Posterior cingulate gyrus (tissue), 11 donors: ENCODE results near the gene OSBPL6.
"Not testable (repeated sequence)": the region's sequence is repeated elsewhere in the genome, so short reads cannot be mapped to it uniquely, and the experiment has no call there.

Source experiments
- DNase-seq, 10 donors: peaks; one replicate each; pipeline versions ENCODE4 v3.0.0 to v3.0.0-alpha.2; 2020 to 2021; ENCODE audit warnings: mixed read lengths in 3 of 10
- intact Hi-C: fragments of 100-400 bp; cut with DNase I; formaldehyde crosslinking; loops from one replicate; pipeline ENCODE4 v1.15.1; 2023

OSBPL6 gene

DNA sequence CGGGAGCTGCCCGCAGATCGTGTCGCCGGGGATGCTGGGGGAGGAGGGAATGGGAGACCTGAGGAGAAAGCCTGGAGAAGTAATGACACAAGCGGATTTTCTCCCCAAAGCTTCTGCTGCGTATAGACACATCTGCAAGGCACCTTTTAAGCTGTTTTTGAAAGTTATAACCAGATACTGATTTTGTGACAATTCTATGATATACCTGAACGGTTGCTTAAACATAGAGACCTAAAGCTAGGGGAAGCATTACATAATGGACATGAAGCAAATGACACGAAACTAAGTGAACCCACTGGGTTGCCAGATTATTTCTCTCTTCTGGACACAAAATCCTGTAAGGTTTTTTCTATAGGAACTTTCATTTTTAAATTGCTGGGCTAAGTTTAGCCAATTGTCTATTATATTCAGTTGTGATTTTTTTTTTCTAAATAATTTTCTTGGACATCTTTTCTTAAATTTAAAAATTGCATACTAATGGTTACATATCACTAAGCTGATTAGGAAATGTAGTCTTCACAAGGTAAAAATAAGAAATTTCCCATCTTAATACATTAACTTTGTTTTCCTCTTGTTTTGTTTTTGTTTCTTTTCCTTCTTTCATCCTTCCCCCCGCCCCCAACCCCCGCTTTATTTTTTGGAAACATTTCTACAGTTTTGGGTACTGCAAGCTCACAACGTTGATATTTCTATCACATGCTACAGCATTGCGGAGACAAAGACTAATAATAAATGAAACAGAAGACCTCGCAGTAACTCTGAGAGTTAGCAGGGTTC, 1.3 kb downstream of the OSBPL6 start:
- DNase-seq = no peak
- intact Hi-C loops = loop anchor here (10.0 kb wide), 1 partner anchor 219 kb away; no protein-coding TSS in a partner anchor

- no peak for DNase-seq
- intact Hi-C loops = loop anchor here (10.0 kb wide), 1 partner anchor 217 kb away; no protein-coding TSS in a partner anchor
Observed at GRCh38 chr2:178197791-178198190, 3.5 kb downstream of the OSBPL6 start.

DNA sequence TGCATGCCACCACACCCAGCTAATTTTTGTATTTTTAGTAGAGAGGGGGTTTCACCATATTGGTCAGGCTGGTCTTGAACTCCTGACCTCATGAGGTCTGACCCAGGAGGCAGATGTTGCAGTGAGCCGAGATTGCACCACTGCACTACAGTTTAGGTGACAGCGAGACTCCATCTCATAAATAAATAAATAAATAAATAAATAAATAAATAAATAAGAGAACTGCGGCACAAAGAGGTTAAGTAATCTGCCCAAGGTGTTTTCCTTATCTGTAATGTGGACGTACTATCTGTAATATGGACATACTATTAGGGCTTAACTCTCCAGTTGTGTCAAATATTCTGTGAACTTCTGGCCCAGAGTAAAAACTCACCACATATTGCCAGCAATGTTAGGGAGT, 4.1 kb downstream of the OSBPL6 start:
- intact Hi-C loops = loop anchor here (10.0 kb wide), 1 partner anchor 216 kb away; no protein-coding TSS in a partner anchor
- not testable (repeated sequence) for DNase-seq

- intact Hi-C loops = loop anchor here (10.0 kb wide), 1 partner anchor 215 kb away; no protein-coding TSS in a partner anchor
- no peak for DNase-seq
Observed at GRCh38 chr2:178199334-178199733, 5.0 kb downstream of the OSBPL6 start.

DNA sequence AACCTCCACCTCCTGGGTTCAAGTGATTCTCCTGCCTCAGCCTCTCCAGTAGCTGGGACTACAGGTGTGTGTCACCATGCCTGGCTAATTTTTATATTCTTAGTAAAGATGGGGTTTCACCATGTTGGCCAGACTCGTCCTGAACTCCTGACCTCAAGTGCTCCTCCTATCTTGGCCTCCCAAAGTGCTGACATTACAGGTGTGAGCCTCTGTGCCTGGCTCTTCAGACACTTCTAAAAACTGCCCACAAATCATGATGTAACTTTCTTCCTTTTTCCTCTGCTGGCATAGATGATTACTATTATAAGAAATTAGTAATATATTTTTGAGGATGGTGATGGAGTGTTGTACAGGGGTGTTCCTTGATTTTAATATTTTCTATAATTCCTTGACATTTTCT, 6.0 kb downstream of the OSBPL6 start:
- DNase-seq = no peak
- intact Hi-C loops = no loop called here

DNA sequence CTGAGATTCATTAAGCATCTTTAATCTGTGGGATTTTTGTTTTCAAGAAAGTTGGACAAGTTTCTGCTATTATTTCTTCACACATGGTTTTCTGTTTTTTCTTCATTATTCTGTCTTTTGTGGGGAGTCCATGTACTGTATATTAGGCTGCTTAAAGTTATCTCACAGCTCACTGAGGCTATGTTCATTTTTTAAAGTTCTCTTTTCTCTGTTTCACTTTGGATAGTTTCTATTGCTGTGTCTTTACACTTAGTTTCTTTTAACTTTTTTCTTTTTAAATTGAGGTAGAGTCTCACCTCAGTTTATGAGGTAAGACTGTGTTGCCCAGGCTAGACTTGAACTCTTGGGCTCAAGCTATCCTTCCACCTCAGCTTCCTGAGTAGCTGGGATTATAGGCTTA, 8.6 kb downstream of the OSBPL6 start:
- DNase-seq = no peak
- intact Hi-C loops = no loop called here

- DNase-seq = no peak
- intact Hi-C loops = no loop called here
Observed at GRCh38 chr2:178204977-178205376, 10.7 kb downstream of the OSBPL6 start.

DNA sequence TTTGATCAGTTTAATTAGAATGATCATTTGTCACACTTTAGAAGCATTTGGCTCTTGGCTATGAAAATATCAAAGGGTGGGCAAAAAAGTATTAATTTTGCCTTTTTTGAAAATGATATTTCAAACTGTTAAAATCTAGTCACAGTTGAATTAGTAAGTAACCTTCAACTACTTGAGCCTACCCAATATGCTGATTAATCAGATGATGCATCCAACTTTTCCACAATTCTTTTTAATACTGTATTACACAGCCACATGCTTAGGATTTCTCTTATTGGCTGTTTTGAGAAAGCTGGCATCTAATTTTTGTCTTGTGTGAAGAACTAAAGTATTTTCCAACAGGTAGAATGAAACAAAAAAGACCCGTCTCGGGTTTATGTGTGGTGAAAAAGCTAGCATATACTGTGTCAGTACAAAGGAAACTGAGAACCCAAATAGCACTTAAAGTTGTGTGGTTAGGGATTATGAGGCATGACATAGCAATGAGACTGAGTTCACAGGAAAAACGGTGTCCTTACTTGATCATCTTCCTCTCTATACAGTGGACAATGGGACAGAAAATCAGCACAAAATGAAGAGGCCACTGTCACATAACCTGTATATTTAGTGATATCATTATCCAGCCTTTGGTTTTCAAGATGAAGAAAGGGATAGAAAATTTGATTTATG, 11.7 kb downstream of the OSBPL6 start:
- DNase-seq = no peak
- intact Hi-C loops = no loop called here

GRCh38 chr2:178208336-178208735, 14.0 kb downstream of the OSBPL6 start:
- no peak for DNase-seq
- intact Hi-C loops = no loop called here

- DNase-seq = no peak
- intact Hi-C loops = no loop called here
Observed at GRCh38 chr2:178208817-178209216, 14.5 kb downstream of the OSBPL6 start.

GRCh38 chr2:178211460-178211859, 17.1 kb downstream of the OSBPL6 start:
- intact Hi-C loops = no loop called here
- DNase-seq = no peak

- DNase-seq = no peak
- intact Hi-C loops = no loop called here
Observed at GRCh38 chr2:178211943-178212342, 17.6 kb downstream of the OSBPL6 start.

GRCh38 chr2:178213991-178214390, 19.7 kb downstream of the OSBPL6 start:
- DNase-seq = no peak
- intact Hi-C loops = no loop called here

DNA sequence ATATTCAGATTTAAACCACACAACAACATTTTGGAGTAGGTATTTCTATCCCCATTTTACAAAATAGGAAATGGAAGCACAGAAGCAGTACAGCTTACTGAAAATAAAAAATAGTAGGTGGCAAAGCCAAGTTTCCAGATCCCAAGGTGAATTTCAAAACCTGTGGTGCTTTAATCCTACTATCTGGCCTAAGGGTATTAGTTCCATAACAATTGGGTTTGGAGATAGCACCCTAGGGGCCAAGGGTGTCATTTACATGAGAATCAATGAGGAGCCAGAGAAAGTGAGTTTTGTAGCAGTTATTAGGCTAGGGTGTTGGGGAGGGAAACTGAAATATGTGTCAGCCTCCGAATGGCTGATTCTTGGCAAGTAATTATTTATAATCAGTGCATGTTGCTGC, 24.9 kb downstream of the OSBPL6 start:
- intact Hi-C loops = no loop called here

GRCh38 chr2:178220814-178221213, 26.5 kb downstream of the OSBPL6 start:
- intact Hi-C loops = no loop called here
- DNase-seq = no peak

More for the DNA sequence above, 24.9 kb downstream of the OSBPL6 start:
- no peak for DNase-seq

DNA sequence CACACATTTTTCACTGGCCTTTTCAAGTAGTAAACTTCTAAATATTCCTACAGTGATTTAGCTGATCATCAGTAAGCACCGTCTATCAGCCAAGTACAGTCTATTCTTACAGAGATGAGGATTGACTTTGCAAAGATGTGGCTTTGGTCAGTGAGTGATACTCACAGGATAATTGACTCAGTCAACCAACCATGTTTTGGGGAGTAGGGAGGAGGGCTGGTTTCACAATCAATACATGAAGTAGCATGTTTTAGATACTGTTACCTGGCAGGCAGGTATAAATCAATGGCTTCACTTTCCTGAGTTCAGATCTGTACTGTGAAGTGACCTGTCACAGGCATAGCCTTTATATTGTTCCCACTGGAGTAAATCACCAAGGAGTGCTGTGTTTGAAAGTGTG, 27.2 kb downstream of the OSBPL6 start:
- intact Hi-C loops = no loop called here
- no peak for DNase-seq

DNA sequence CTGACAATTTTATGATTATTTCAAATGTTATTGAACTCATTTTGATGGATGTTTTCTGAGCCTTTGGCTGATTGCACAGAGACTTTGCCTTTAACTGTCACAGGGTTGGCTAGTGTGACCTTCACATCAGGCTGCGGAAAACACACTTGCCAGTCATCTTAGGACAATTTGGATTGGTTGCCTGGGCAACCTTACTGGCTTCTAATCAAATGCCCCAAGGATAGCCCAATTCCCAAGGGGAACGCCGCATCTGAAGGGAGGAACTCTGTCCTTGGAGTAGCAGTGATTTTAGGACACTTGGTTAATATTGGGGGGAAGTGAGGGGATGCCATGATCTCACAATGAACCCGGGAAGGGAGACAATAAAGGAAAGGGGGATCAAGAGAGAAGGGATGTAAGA, 29.5 kb downstream of the OSBPL6 start:
- no peak for DNase-seq
- intact Hi-C loops = no loop called here

- intact Hi-C loops = no loop called here
- DNase-seq = no peak
Observed at GRCh38 chr2:178225006-178225805, 30.9 kb downstream of the OSBPL6 start.

DNA sequence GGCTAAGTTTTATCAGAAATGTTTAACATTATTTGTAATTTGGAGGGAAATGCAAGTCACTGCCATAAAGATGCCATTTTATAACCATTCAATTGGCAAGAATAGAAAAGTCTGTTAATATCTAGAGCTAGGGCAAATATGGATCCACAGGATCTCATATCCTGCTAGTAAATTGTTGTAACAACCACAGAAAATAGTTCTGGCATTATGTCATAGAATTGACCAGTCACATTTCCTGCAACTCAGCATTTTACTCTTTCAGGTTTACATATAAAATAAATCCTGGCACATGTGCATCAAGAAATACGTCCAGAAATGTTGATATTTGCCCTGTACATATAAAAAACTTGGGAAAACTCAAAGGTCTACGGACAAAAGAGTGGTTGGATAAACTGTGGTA, 32.9 kb downstream of the OSBPL6 start:
- intact Hi-C loops = no loop called here
- DNase-seq = no peak

DNA sequence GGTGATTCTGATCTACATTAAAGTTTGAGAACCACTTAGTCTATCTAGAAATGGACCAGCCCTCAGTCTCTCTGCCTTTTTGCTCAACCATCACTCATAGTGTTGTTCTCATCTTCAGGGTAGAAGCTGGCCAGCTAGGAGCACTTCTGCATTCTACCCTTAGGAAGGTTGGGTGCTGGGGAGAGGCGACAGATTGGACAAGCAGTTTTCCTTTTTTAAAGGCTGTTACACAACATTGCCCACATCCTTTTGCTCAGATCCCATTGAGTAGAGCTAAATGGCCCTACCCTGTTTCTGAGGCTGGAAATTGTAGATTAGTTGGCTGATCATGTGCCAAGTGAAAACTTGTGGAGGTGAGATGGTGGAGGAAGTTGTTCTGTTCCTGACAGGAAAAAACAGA, 35.6 kb downstream of the OSBPL6 start:
- DNase-seq = no peak
- intact Hi-C loops = no loop called here

- intact Hi-C loops = no loop called here
- no peak for DNase-seq
Observed at GRCh38 chr2:178230396-178230795, 36.1 kb downstream of the OSBPL6 start.
